ENCODE data around the gene LTBR.

LTBR gene

DNA sequence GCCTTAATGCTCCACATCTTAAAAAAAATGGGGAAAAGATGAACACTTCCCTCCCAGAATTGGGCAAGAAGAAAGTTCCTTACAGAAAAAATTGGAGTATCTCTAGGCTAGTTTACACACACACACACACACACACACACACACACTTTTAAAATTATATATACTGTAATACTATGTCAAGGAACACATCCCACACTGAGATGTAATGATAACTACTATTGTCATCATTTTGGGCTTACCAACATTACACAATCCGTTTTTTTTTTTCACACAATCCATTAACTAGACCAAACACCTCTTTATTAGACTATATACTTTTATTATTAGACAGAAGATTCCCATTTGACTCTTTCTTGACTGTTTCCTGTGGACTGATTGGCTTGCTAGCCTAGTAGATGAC is 2.5 kb downstream of the LTBR start:
- TF ChIP-seq, protein P1, sequence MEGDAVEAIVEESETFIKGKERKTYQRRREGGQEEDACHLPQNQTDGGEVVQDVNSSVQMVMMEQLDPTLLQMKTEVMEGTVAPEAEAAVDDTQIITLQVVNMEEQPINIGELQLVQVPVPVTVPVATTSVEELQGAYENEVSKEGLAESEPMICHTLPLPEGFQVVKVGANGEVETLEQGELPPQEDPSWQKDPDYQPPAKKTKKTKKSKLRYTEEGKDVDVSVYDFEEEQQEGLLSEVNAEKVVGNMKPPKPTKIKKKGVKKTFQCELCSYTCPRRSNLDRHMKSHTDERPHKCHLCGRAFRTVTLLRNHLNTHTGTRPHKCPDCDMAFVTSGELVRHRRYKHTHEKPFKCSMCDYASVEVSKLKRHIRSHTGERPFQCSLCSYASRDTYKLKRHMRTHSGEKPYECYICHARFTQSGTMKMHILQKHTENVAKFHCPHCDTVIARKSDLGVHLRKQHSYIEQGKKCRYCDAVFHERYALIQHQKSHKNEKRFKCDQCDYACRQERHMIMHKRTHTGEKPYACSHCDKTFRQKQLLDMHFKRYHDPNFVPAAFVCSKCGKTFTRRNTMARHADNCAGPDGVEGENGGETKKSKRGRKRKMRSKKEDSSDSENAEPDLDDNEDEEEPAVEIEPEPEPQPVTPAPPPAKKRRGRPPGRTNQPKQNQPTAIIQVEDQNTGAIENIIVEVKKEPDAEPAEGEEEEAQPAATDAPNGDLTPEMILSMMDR (IDR thresholded peaks at IDR 0.05; ENCODE audit: low read depth, low read length, missing control alignments): no peak
- H3K4me3 ChIP-seq (ENCODE audit: low read depth, low read length): no peak overlapping the region
- DNase-seq (ENCODE audit: low read depth): no peak

DNA sequence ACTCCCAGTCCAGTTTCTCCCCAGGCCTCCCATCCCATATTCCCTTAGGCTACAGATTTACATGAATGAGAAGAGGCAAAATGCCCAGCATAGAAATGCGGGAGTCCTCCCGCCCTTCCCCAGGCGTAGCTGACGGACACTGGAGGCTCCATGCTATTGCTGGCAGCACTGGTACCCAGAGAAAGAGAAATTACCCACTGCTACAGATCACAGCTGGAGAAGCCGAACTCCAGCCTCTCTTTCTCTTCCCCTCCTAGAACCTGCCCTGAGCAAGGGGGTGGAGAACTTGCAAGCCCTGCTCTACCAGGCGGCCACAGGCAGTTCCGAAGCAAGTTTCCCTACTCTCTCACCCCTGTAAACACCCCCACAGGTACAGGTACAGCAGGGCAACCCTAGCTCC is 3.6 kb downstream of the LTBR start:
- TF ChIP-seq, protein P1 (IDR thresholded peaks at IDR 0.05; ENCODE audit: low read depth, low read length, missing control alignments): no peak
- no peak overlapping the region for H3K4me3 ChIP-seq (ENCODE audit: low read depth, low read length)
- no peak for DNase-seq (ENCODE audit: low read depth)

- DNase-seq (ENCODE audit: low read depth): no peak
- H3K4me3 ChIP-seq (ENCODE audit: low read depth, low read length): no peak overlapping the region
- TF ChIP-seq, protein P1 (IDR thresholded peaks at IDR 0.05; ENCODE audit: low read depth, low read length, missing control alignments): no peak
Observed at GRCh38 chr12:6390084-6390799, 6.3 kb downstream of the LTBR start.

DNA sequence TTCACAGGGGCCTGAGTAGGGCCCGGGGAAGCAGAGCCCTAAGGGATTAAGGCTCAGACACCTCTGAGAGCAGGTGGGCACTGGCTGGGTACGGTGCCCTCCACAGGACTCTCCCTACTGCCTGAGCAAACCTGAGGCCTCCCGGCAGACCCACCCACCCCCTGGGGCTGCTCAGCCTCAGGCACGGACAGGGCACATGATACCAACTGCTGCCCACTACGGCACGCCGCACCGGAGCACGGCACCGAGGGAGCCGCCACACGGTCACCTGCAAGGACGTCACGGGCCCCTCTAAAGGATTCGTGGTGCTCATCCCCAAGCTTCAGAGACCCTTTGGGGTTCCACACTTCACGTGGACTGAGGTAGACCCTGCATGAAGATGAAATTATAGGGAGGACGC is 7.1 kb downstream of the LTBR start:
- TF ChIP-seq, protein P1 (IDR thresholded peaks at IDR 0.05; ENCODE audit: low read depth, low read length, missing control alignments): no peak
- DNase-seq (ENCODE audit: low read depth): no peak
- no peak overlapping the region for H3K4me3 ChIP-seq (ENCODE audit: low read depth, low read length)

DNA sequence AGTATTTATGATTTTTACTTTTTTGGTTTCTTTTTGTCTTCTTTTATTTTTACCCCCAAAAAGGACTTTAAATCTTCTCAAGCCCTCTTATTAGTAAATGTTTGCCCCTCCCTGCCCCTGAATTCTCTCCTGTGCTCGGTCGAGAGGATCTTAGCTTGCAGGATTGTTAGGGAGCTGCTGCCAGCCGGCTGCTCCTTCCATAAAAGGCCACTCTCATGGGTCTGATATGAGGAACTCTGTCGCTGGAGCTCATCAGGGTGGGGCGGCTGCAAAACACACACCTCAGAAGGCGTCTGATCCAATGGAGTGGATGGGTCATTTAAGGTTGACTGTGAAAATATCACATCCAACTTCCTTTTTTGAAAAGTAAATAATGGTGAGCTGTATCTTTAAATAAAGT is 8.5 kb downstream of the LTBR start:
- no peak for DNase-seq (ENCODE audit: low read depth)
- H3K4me3 ChIP-seq (ENCODE audit: low read depth, low read length): no peak overlapping the region
- TF ChIP-seq, protein P1 (IDR thresholded peaks at IDR 0.05; ENCODE audit: low read depth, low read length, missing control alignments): no peak

DNA sequence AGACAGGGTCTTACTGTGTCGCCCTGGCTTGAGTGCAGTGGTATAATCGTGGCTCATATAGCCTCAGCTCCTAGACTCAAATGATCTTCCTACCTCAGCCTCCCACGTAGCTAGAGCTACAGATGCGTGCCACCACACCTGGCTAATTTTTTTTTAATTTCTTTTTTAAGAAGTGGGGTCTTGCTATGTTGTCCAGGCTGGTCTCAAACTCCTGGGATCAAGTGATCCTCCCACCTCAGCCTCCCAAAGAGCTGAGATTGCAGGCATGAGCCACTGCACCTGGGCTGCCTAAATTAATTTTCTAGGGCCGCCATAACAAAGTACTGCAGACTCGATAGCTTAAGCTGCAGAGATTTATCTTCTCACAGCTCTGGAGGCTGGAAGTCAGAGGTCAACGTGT is 9.1 kb downstream of the LTBR start:
- TF ChIP-seq, protein P1 (IDR thresholded peaks at IDR 0.05; ENCODE audit: low read depth, low read length, missing control alignments): no peak
- DNase-seq (ENCODE audit: low read depth): no peak
- H3K4me3 ChIP-seq (ENCODE audit: low read depth, low read length): no peak overlapping the region

DNA sequence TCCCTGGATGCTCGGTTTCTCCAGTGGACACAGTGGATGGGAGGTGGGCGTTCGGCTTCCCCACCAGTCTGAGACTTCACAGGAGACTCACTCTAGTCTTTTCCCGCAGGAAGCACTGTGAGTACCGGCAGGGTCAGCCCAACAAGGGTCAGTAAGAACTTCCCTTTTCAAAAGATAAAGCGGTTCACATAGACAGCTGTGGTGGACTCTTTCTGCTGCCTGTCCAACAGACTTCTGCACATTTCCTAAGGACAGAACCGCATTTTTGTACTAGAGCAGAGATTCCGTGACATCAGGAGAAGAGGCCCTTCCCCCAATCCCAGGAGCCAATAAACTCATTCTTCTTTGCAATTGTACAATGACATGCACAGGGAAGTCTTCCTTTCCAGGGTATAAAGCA is 10.4 kb downstream of the LTBR start:
- H3K4me3 ChIP-seq (ENCODE audit: low read depth, low read length): no peak overlapping the region
- TF ChIP-seq, protein P1 (IDR thresholded peaks at IDR 0.05; ENCODE audit: low read depth, low read length, missing control alignments): no peak
- DNase-seq (ENCODE audit: low read depth): no peak

All from GM12864 (cell line).